H9 (cell line): ENCODE measurements around the gene ANKDD1B. TPM values are rescaled to one million over a fixed set of nuclear protein-coding genes. Genes with fewer than 3 reads are reported as not detected.

Experiments used
- DNase-seq: peaks from one replicate; pipeline ENCODE4 v3.0.0-alpha.2; 2017
- H2AFZ ChIP-seq: one replicate; pipeline ENCODE4 v1.6.1; 2013; ENCODE audit warnings: mild to moderate bottlenecking, low read length, control low read depth, moderate library complexity
- H2AK5ac ChIP-seq: 2 replicates; pipeline ENCODE4 v1.6.1; 2013; ENCODE audit warnings: low read length, control low read depth, mixed read lengths; ENCODE audit not compliant: insufficient read length
- H2BK120ac ChIP-seq: one replicate; pipeline ENCODE4 v1.6.1; 2013; ENCODE audit warnings: low read depth, mild to moderate bottlenecking, low read length, control low read depth, inconsistent platforms; ENCODE audit not compliant: poor library complexity, severe bottlenecking
- H2BK12ac ChIP-seq: 2 replicates; pipeline ENCODE4 v1.6.1; 2013; ENCODE audit warnings: low read length, control low read depth, mixed read lengths, low read depth; ENCODE audit not compliant: insufficient read length
- H2BK15ac ChIP-seq: 2 replicates; pipeline ENCODE4 v1.6.1; 2013; ENCODE audit warnings: low read depth, low read length, control low read depth
- H2BK20ac ChIP-seq: one replicate; pipeline ENCODE4 v1.6.1; 2013; ENCODE audit warnings: low read depth, mild to moderate bottlenecking, low read length, control low read depth, inconsistent platforms; ENCODE audit not compliant: poor library complexity, severe bottlenecking
- H2BK5ac ChIP-seq: 2 replicates; pipeline ENCODE4 v1.6.1; 2013; ENCODE audit warnings: low read length, control low read depth, mixed read lengths; ENCODE audit not compliant: insufficient read length
- H3K14ac ChIP-seq: 2 replicates; pipeline ENCODE4 v1.6.1; 2013; ENCODE audit warnings: low read length, control low read depth; ENCODE audit not compliant: insufficient read depth
- H3K18ac ChIP-seq: 2 replicates; pipeline ENCODE4 v1.6.1; 2013; ENCODE audit warnings: low read depth, mild to moderate bottlenecking, mixed read lengths, low read length, control low read depth; ENCODE audit not compliant: insufficient read length
- H3K23ac ChIP-seq: 2 replicates; pipeline ENCODE4 v1.6.1; 2013; ENCODE audit warnings: low read length, control low read depth, mixed read lengths, low read depth; ENCODE audit not compliant: insufficient read length
- H3K23me2 ChIP-seq: 2 replicates; pipeline ENCODE4 v1.6.1; 2013; ENCODE audit warnings: low read depth, mild to moderate bottlenecking, mixed read lengths, low read length, control low read depth; ENCODE audit not compliant: insufficient read length, poor library complexity, severe bottlenecking
- H3K27ac ChIP-seq: 2 replicates; pipeline ENCODE4 v1.5.1; 2013; ENCODE audit warnings: low read length, control low read depth, mixed read lengths, low read depth; ENCODE audit not compliant: insufficient read length
- H3K27me3 ChIP-seq: 2 replicates; pipeline ENCODE4 v1.6.1; 2013; ENCODE audit warnings: low read length, control low read depth, inconsistent platforms; ENCODE audit not compliant: insufficient read depth
- H3K4ac ChIP-seq: 2 replicates; pipeline ENCODE4 v1.6.1; 2013; ENCODE audit warnings: low read depth, mild to moderate bottlenecking, control low read depth, inconsistent platforms, low read length, moderate library complexity
- H3K4me1 ChIP-seq: 2 replicates; pipeline ENCODE4 v1.6.1; 2013; ENCODE audit warnings: low read length, control low read depth, inconsistent platforms; ENCODE audit not compliant: insufficient read depth
- H3K4me2 ChIP-seq: 2 replicates; pipeline ENCODE4 v1.6.1; 2013; ENCODE audit warnings: low read length, control low read depth, mixed read lengths; ENCODE audit not compliant: insufficient read length, insufficient read depth
- H3K56ac ChIP-seq: 2 replicates; pipeline ENCODE4 v1.6.1; 2013; ENCODE audit warnings: low read depth, mild to moderate bottlenecking, mixed read lengths, low read length, control low read depth; ENCODE audit not compliant: insufficient read length
- H3K79me1 ChIP-seq: 2 replicates; pipeline ENCODE4 v1.6.1; 2013; ENCODE audit warnings: low read depth, mild to moderate bottlenecking, moderate library complexity, low read length, control low read depth, inconsistent platforms; ENCODE audit not compliant: insufficient read depth, poor library complexity, severe bottlenecking
- H3K79me2 ChIP-seq: 2 replicates; pipeline ENCODE4 v1.6.1; 2013; ENCODE audit warnings: low read length, control low read depth, inconsistent platforms; ENCODE audit not compliant: insufficient read depth
- H3K9ac ChIP-seq: 2 replicates; pipeline ENCODE4 v1.6.1; 2013; ENCODE audit warnings: low read length, control low read depth, mixed read lengths; ENCODE audit not compliant: insufficient read length; ENCODE audit errors: extremely low read depth
- H3K9me3 ChIP-seq: one replicate; pipeline ENCODE4 v1.6.1; 2013; ENCODE audit warnings: low read depth, low read length, inconsistent platforms; ENCODE audit not compliant: control insufficient read depth
- H3T11ph ChIP-seq: one replicate; pipeline ENCODE4 v1.6.1; 2013; ENCODE audit warnings: mild to moderate bottlenecking, low read length, control low read depth, inconsistent platforms
- H4K20me1 ChIP-seq: one replicate; pipeline ENCODE4 v1.6.1; 2013; ENCODE audit not compliant: control insufficient read depth, insufficient read length, insufficient read depth
- H4K5ac ChIP-seq: 2 replicates; pipeline ENCODE4 v1.6.1; 2013; ENCODE audit warnings: low read depth, mild to moderate bottlenecking, mixed read lengths, low read length, control low read depth; ENCODE audit not compliant: insufficient read length
- H4K8ac ChIP-seq: replicated peaks from 2 replicates; pipeline ENCODE4 v1.6.1; 2013; ENCODE audit warnings: low read length, control low read depth, mixed read lengths, low read depth; ENCODE audit not compliant: insufficient read length
- H4K91ac ChIP-seq: 2 replicates; pipeline ENCODE4 v1.6.1; 2013; ENCODE audit warnings: low read depth, mild to moderate bottlenecking, moderate library complexity, mixed read lengths, low read length, control low read depth; ENCODE audit not compliant: insufficient read length
- H3K27ac Mint-ChIP-seq, 3 experiments: 2 replicates in 2 of 3; 3 replicates in 1 of 3; pipeline ENCODE4 v1.8.0; 2020 to 2021; ENCODE audit warnings: mixed read lengths in 3 of 3, mild to moderate bottlenecking in 1 of 3, moderate library complexity in 1 of 3
- H3K27me3 Mint-ChIP-seq: 2 replicates; pipeline ENCODE4 v1.8.0; 2021; ENCODE audit warnings: low read depth, mild to moderate bottlenecking, moderate library complexity, mixed read lengths
- H3K36me3 Mint-ChIP-seq, 3 experiments: 2 replicates in 2 of 3; 3 replicates in 1 of 3; pipeline ENCODE4 v1.8.0; 2020 to 2021; ENCODE audit warnings: low read depth in 3 of 3, mixed read lengths in 3 of 3; ENCODE audit not compliant: insufficient read depth in 1 of 3
- H3K4me1 Mint-ChIP-seq, 2 experiments: 2 replicates each; pipeline ENCODE4 v1.8.0; 2020; ENCODE audit warnings: mixed read lengths in 2 of 2
- H3K4me3 Mint-ChIP-seq, 2 experiments: 2 replicates in 1 of 2; 3 replicates in 1 of 2; pipeline ENCODE4 v1.8.0; 2020 to 2021; ENCODE audit warnings: mild to moderate bottlenecking in 2 of 2, mixed read lengths in 2 of 2, moderate library complexity in 1 of 2
- H3K9me3 Mint-ChIP-seq, 2 experiments: 2 replicates in 1 of 2; 3 replicates in 1 of 2; pipeline ENCODE4 v1.8.0; 2020; ENCODE audit warnings: mild to moderate bottlenecking in 2 of 2, mixed read lengths in 2 of 2, moderate library complexity in 1 of 2
- WGBS: extraction: QIAGEN DNeasy Blood & Tissue Kit; methylation state at CpG from one replicate; pipeline ENCODE4 v1.1.7; 2013; ENCODE audit warnings: missing lambda C conversion rate, low lambda C conversion rate, mixed read lengths; ENCODE audit not compliant: insufficient read length; ENCODE audit errors: extremely low coverage; 5-methylcytosine and 5-hydroxymethylcytosine counted together
- total RNA-seq: library from RNA; stranded (reverse); gene quantifications from 2 replicates; pipeline ENCODE4 v1.2.1, GENCODE V29; 2021
- TF ChIP-seq, protein P1 (sequence below): fragments of 200-600 bp; sonication (generic); conservative IDR thresholded peaks from 3 replicates; pipeline ENCODE4 v1.8.0; 2021; ENCODE audit warnings: antibody characterized with exemption, mild to moderate bottlenecking

ANKDD1B gene
- total RNA-seq, 1 experiment from 2014 or later = 0.33 TPM

DNA sequence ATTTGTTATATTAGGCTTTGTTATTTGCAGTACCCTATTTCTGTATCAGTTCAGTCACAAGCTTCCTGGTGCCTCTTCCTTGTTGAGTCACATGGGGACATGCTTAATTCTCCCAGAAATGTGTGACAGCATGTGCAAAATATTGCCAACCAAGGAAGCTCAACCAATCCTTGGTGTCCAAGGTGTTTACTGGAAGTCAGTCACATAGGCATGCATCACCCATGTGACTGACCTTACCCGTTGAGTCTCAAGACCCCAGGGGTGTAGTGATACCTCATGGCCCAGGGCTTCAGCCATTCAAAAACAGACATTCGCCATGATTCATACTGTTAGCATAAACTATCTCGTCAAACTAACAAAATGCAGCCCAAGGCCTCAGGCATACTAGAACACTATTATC lies 9.3 kb upstream of the ANKDD1B start:
- H3K4ac ChIP-seq = no peak overlapping the region
- H3K36me3 Mint-ChIP-seq = peaks cover 0 to 6% (median 4%) of the 10 kb centered on the region in 3 experiments; a peak in 3 of 7 replicates

More for the DNA sequence above, 9.3 kb upstream of the ANKDD1B start:
- Mint-ChIP-seq H3K4me3 (no peak overlapping the region), H3K27me3 (no peaks in the 10 kb centered on the region), H3K27ac (0 out of 7 replicates have a peak overlapping the region, but pooled peaks of 1 of the 3 experiments have one; percentile 21), H3K9me3 (no peaks in the 10 kb centered on the region), H3K4me1 (peaks cover 12 to 22% of the 10 kb centered on the region in 2 experiments)
- no peak overlapping the region for H4K91ac ChIP-seq
- no peaks in the 10 kb centered on the region for H3K9me3 ChIP-seq
- no CpG with 5 or more reads among the region's 3 CpGs for WGBS
- H4K5ac ChIP-seq = no peak overlapping the region
- DNase-seq = no peak
- H3K9ac ChIP-seq = no peak overlapping the region
- H3K23ac ChIP-seq = no peak overlapping the region
- no peak overlapping the region for H3K18ac ChIP-seq
- H3K4me2 ChIP-seq = no peak overlapping the region
- H3K23me2 ChIP-seq = no peaks in the 10 kb centered on the region
- no peak overlapping the region for H2BK15ac ChIP-seq
- H3K4me1 ChIP-seq = peaks cover 3% of the 10 kb centered on the region; the same call in 1 of the 2 replicates
- no peaks in the 10 kb centered on the region for H3K27me3 ChIP-seq
- H2BK20ac ChIP-seq = no peak overlapping the region
- H2BK12ac ChIP-seq = no peak overlapping the region
- H4K8ac ChIP-seq = no peak overlapping the region
- no peak overlapping the region for H3K27ac ChIP-seq
- H2BK5ac ChIP-seq = no peak overlapping the region
- H2AFZ ChIP-seq = no peak overlapping the region
- H3K14ac ChIP-seq = no peak overlapping the region; the same call in 1 of the 2 replicates
- no peak overlapping the region for H2AK5ac ChIP-seq
- H2BK120ac ChIP-seq = no peak overlapping the region
- TF ChIP-seq, protein P1, sequence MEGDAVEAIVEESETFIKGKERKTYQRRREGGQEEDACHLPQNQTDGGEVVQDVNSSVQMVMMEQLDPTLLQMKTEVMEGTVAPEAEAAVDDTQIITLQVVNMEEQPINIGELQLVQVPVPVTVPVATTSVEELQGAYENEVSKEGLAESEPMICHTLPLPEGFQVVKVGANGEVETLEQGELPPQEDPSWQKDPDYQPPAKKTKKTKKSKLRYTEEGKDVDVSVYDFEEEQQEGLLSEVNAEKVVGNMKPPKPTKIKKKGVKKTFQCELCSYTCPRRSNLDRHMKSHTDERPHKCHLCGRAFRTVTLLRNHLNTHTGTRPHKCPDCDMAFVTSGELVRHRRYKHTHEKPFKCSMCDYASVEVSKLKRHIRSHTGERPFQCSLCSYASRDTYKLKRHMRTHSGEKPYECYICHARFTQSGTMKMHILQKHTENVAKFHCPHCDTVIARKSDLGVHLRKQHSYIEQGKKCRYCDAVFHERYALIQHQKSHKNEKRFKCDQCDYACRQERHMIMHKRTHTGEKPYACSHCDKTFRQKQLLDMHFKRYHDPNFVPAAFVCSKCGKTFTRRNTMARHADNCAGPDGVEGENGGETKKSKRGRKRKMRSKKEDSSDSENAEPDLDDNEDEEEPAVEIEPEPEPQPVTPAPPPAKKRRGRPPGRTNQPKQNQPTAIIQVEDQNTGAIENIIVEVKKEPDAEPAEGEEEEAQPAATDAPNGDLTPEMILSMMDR = no peak
- no peaks in the 10 kb centered on the region for H3K79me2 ChIP-seq
- no peak overlapping the region for H3K56ac ChIP-seq
- no peak overlapping the region for H3T11ph ChIP-seq
- H4K20me1 ChIP-seq = no peaks in the 10 kb centered on the region
- no peaks in the 10 kb centered on the region for H3K79me1 ChIP-seq
